GM18951 (cell line): ENCODE data around the gene VMP1.

Source experiments
- POLR2A ChIP-seq: IDR thresholded peaks from 4 replicates; pipeline ENCODE4 v1.6.1; 2011; ENCODE audit warnings: mild to moderate bottlenecking; ENCODE audit not compliant: insufficient read length, insufficient read depth; ENCODE audit errors: extremely low read depth
- in situ Hi-C: fragments of 300-500 bp; cut with MboI; formaldehyde crosslinking; loops from one replicate; pipeline ENCODE4 v1.12.0; 2022; ENCODE audit warnings: low sequenced_read_pairs, mixed read lengths, inconsistent platforms; ENCODE audit not compliant: unreplicated experiment

VMP1 gene

DNA sequence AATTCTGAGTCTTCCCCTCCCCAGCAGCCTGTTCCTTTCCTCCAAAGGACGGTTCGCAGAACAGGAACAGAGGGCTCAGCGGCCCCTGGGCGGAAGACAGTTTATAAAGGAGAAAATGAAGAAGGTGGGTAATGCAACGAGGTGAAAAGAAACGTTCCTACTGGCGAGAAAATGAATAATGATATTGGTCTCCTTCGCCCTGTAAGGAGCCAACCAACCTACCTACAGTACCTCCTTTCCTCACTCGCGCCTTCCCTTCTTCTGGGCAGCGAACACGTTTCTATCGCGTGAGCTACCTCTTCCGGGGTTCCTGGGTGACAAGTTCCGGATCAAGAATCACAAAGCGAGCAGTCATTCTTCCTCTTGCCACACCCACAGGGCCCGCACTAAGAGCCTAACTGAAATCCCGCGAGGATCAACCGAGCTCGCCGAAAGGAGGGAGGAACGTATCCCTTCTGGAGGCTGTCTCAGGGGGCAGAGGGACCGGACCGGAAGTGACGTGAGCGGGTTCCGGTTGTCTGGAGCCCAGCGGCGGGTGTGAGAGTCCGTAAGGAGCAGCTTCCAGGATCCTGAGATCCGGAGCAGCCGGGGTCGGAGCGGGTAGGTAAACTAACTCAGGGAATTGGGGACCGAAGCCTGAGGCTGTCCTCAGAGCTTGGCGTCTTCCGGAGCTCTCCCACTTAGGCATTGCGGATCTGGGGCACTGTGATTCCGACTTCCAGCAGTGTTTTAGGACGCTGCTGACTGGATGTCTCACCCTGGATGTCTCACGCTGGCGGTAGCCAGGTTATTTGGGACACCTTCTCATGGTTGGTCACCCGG, at the start of gene VMP1, which contains the start of gene PTRH2:
Gene VMP1 (plus strand): TSS at position 506 of the 822 bp plus-strand sequence. CDS start 23,793 bp downstream, outside the sequence.
Gene PTRH2 (minus strand): TSS at position 282 of the 822 bp plus-strand sequence. CDS start 9,452 bp downstream, outside the sequence.
- in situ Hi-C loops: no loop called here
- peak; percentile 93 for TF ChIP-seq POLR2A

DNA sequence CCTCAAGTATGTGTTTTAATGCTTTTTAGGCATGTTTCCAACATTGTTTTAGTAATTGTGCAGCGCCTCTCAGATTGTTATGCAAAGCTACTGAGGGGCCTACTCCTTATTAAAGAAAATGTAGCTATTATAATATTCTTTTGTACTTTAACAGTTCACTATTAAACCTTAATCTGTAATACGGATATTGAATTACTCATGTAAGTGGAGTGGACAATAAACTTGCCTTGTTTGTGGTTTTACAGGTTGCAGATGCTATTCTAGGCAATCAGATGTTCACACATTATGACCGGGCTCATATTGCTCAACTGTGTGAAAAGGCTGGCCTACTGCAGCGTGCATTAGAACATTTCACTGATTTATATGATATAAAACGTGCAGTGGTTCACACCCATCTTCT, 41.2 kb upstream of the VMP1 start:
- TF ChIP-seq POLR2A: no peak
- in situ Hi-C loops: no loop called here

DNA sequence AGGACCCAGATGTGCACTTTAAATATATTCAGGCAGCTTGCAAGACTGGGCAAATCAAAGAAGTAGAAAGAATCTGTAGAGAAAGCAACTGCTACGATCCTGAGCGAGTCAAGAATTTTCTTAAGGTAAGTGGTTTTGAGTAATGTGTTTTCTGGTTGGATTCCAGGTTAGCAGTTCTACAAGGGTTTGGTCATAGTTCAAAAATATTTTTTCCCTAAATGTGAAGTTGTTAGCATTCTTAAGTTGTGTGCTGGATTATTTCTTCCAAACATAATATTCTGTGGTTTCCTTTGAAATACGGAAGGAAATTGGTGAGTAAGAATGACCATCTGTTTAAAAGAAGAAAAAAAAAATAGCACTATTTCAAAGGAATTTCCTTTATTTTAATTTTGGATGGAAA, 38.6 kb upstream of the VMP1 start:
- in situ Hi-C loops: no loop called here
- TF ChIP-seq POLR2A: no peak

DNA sequence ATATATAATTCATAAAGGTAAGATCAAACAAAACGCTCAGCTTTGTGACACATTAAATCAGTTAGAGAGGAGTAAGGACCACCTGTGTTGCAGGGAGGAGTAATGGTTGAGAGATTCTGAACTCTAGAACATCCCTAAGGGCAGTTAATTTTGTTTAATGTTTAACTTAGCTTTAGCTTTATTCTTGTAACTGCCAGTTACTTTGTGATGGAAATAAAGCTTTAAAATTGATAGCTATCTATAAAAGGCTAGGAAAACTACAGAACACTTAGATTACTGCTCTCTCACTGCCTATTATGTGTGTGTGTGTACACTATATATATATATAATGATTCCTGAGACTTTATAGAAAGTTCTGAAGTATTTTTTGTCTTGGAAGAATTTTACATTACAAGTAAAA, 38.0 kb upstream of the VMP1 start:
- no peak for TF ChIP-seq POLR2A
- in situ Hi-C loops: no loop called here

DNA sequence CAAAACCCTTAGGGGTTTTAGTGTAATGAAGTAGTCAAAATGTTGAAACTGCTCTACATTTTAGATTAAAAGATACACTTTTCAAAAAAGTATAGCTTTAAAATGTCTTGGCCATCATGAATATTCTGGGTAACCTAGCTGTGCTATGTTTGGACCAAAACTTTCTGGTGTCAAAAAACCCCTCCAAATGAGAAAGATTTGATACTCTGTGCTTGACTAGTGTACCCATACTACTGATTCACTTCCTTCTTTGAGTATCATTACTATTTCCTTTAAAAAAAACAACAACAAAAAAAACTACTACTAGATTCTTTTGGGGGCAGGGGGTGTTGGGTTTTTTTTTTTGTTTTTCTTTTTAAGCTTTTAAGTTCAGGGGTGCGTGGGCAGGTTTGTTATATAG, 37.5 kb upstream of the VMP1 start:
- in situ Hi-C loops: no loop called here
- TF ChIP-seq POLR2A: no peak

DNA sequence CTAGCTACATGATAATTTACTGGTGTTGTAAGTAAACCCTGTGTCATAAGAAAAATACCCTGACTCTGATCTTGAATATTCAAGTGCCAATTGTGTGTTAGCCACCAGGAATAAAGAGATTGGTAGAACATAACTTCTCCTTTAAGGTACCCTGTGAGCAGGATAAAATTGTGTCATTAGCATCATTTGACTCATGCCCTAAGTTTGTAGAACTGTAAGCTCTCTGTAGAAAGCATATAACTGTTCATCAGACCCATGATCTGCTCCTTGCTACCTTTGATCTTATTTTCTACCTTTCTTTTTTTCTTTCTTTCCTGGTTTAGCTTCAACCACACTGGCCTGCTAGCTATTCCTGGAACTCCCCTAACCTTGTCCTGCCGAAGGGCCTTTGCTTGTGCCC, 36.1 kb upstream of the VMP1 start:
- no peak for TF ChIP-seq POLR2A
- in situ Hi-C loops: no loop called here

DNA sequence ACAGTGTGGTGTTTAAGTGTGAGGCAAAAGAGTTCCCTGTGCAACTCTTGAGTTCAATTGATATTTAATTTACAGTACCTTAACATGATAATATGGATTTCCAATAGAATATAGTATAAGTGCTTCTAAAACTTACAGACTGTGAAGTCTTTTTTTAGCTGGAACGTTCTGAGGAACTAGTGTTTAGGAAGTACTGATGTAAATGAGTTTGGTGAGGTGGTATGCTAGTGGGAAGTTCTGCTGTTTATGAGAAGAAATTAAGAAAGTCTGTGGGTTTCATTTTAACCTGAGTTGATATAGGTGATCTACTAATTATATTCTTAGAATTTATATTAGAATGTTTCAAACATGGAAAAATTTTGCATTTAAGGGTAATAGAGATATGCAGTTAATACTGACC, 32.2 kb upstream of the VMP1 start:
- in situ Hi-C loops: no loop called here
- no peak for TF ChIP-seq POLR2A

DNA sequence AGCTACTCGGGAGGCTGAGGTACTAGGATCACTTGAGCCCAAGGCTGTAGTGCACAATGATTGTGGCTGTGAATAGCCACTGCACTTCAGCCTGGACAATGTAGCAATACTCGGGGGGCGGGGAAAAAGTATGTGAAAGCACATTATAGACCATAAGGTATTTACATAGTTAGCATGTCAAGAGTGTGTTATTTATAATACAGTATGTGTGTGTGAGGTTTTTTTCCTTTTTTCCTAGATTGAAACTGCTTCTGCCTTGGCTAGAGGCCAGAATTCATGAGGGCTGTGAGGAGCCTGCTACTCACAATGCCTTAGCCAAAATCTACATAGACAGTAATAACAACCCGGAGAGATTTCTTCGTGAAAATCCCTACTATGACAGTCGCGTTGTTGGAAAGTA, 30.7 kb upstream of the VMP1 start:
- TF ChIP-seq POLR2A: no peak
- in situ Hi-C loops: no loop called here

DNA sequence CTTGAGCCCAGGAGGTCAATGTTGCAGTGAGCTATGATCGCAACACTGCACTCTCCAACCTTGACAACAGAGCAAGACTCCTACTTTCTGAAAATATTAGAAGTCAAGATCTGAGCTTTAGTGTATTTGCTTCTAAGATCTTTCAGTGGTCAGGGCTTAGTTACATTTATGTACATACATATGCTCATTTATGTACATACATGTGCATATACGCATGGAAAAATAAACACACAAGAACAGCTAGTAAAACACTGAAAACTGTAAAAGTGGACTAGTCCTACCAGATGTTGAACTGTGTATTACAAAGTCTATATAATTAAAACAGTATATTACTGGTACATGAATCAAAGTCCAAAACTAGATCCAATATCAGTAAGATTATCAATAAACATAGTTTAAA, 28.5 kb upstream of the VMP1 start:
- TF ChIP-seq POLR2A: no peak
- in situ Hi-C loops: no loop called here

DNA sequence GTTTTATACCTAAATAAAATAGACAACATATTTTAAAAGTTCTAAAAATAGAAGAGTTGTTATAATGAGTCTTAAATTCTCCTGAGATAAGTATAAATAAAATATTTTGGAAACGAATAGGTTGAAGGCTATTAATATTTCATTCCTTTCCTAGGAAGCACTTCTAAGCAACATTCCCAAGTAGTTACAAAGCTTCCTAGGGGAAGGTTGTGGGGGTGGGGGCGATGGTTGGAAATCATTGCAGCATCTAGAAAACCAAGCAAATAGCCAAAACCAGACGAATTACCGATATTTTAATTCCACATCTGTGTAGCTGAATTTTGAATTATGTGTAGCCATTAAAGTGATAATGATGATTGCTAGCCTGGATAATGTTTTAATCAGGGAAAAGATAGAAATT, 27.1 kb upstream of the VMP1 start:
- in situ Hi-C loops: no loop called here

DNA sequence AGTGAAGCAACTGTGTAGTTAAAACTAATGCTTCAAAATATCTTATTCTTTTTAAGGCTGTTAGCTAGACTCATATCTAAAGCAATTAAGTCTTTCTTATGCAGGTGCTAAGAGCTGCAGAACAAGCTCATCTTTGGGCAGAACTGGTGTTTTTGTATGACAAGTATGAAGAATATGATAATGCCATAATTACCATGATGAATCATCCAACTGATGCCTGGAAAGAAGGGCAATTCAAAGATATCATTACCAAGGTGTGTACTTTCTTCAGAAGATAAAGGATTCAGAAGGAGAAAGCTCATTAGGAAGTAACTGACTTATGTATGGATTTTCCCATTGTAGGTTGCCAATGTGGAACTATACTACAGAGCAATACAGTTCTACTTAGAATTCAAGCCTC, 24.2 kb upstream of the VMP1 start:
- no peak for TF ChIP-seq POLR2A
- in situ Hi-C loops: no loop called here

More for the DNA sequence above, 27.1 kb upstream of the VMP1 start:
- TF ChIP-seq POLR2A: no peak

DNA sequence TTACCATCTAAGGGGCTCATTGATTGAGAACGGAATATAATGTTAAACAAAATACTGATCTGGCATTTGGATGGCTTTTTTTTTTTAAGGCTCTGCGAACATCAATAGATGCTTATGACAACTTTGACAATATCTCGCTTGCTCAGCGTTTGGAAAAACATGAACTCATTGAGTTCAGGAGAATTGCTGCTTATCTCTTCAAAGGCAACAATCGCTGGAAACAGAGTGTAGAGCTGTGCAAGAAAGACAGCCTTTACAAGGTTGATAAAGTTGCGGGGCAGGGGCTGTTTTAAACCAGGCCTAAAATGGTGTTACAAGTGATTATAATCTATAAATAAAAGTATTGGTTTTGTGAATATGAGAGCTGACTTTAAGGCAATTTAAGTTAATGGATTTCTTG, 22.5 kb upstream of the VMP1 start:
- in situ Hi-C loops: no loop called here
- TF ChIP-seq POLR2A: no peak

DNA sequence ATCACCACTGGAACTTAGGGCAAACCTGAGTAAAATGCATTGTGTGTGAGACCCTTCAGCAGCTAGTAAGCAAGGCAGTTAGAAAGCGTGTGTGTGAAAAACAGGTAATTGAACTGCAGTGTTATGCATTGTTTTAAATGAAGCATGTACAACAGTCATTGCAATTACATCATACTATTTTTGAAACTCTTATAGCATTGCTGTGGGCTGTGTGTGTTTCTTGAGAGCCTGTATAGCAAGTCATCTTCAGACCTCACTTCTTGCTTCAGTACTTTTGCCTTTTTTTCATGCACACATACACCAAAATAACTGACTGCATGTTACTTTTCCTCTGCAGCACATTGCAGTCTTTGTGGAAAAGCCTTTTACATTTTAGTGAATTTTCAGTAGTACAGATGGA, 19.4 kb upstream of the VMP1 start:
- no peak for TF ChIP-seq POLR2A
- in situ Hi-C loops: no loop called here

DNA sequence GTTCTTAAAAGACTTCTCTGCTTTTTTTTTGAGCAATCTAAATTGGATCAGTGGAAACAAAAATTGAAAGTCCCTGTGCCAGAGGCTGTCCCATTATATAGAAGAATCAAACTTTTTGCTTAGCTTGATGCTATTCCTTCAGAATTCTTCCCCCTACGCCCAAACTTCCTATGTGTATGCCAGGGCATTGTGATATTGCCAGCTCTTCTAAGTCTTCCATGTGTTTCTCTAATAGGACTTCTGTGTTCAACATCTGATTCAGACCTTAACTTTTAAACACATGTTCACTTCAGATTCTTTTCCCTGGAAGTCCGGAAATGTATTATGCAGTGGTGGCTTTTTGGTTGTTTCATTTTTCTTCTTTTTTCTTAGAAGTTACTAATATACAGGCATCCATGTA, 19.0 kb upstream of the VMP1 start:
- no peak for TF ChIP-seq POLR2A
- in situ Hi-C loops: no loop called here
